K562 (cell line): ENCODE measurements around the gene SLC25A17. TPM values are rescaled to one million over a fixed set of nuclear protein-coding genes. Genes with fewer than 3 reads are reported as not detected.

Source experiments
- ATAC-seq: fragments of 200-7000 bp; cut with Tn5 transposase; 3 replicates; pipeline ENCODE4 v1.9.1; 2020; ENCODE audit warnings: moderate library complexity
- BruUV-seq: library from RNA; stranded (reverse); fragments of 400-500 nt; replicated peaks from 2 replicates; lab custom pipeline; 2021; lab: Mats Ljungman, UMichigan
- CTCF ChIA-PET: fragments of 300-600 bp; formaldehyde crosslinking; extraction: SDS; loops from one replicate; lab custom pipeline; 2021; ENCODE audit warnings: low intra/inter-chr PET ratio; lab: Yijun Ruan, JAX
- POLR2A ChIA-PET: fragments of 300-600, 350-650 bp; sonication (Branson Sonifier 250); formaldehyde crosslinking; extraction: SDS; loops from one replicate; lab custom pipeline; 2021; ENCODE audit warnings: antibody characterized with exemption, inconsistent platforms; lab: Yijun Ruan, JAX
- DNase-seq, 4 experiments: peaks; one replicate each; pipeline versions ENCODE4 v3.0.0 to v3.0.0-alpha.2; 2011 to 2018; ENCODE audit warnings: low spot score in 3 of 4, mixed read lengths in 3 of 4; ENCODE audit errors: extremely low read depth in 1 of 4
- FAIRE-seq: peaks from 2 replicates; lab custom pipeline; 2011; peaks lifted over from hg19 to GRCh38; lab: Jason Lieb, UNC
- H2AFZ ChIP-seq: 2 replicates; pipeline ENCODE4 v1.6.0; 2011; ENCODE audit warnings: low read depth, low read length, control low read depth, inconsistent platforms
- H3K27ac ChIP-seq: fragments of 200-600 bp; 3 replicates; pipeline ENCODE4 v1.8.0; 2011; ENCODE audit warnings: low read depth, mild to moderate bottlenecking, control low read depth, inconsistent platforms, low read length, moderate library complexity, mixed read lengths; ENCODE audit errors: extremely low read depth
- H3K27me3 ChIP-seq, 2 experiments: fragments of 300-600 bp in 1 of 2; 2 replicates in 1 of 2; 3 replicates in 1 of 2; pipeline versions ENCODE4 v1.6.0 to v1.8.0; 2011; ENCODE audit warnings: inconsistent platforms in 2 of 2, low read length in 2 of 2, mild to moderate bottlenecking in 1 of 2, mixed read lengths in 1 of 2, moderate library complexity in 1 of 2; ENCODE audit not compliant: control insufficient read depth in 2 of 2, insufficient read depth in 2 of 2
- H3K36me3 ChIP-seq: fragments of 300-600 bp; 3 replicates; pipeline ENCODE4 v1.8.0; 2011; ENCODE audit warnings: mild to moderate bottlenecking, low read length, inconsistent platforms; ENCODE audit not compliant: control insufficient read depth, insufficient read depth
- H3K4me1 ChIP-seq, 2 experiments: fragments of 200-600 bp in 1 of 2; replicated peaks in 1 of 2; 2 replicates in 1 of 2; 3 replicates in 1 of 2; pipeline versions ENCODE4 v1.5.1 to v1.8.0; 2011; ENCODE audit warnings: inconsistent platforms in 2 of 2, low read length in 2 of 2, mild to moderate bottlenecking in 1 of 2, mixed read lengths in 1 of 2, moderate library complexity in 1 of 2; ENCODE audit not compliant: control insufficient read depth in 2 of 2, insufficient read depth in 2 of 2
- H3K4me2 ChIP-seq: 2 replicates; pipeline ENCODE4 v1.6.1; 2011; ENCODE audit warnings: low read length, control low read depth, inconsistent platforms, mixed read lengths; ENCODE audit not compliant: insufficient read depth
- H3K4me3 ChIP-seq: fragments of 200-600 bp; sonication (generic), shearing (Covaris generic); 2 replicates; pipeline ENCODE4 v1.5.1; 2016; ENCODE audit warnings: control low read depth, inconsistent platforms
- H3K79me2 ChIP-seq: fragments of 200-600 bp; 3 replicates; pipeline ENCODE4 v1.8.0; 2011; ENCODE audit warnings: low read length, inconsistent platforms; ENCODE audit not compliant: control insufficient read depth, insufficient read depth
- H3K9ac ChIP-seq, 2 experiments: 2 replicates each; pipeline versions ENCODE4 v1.6.0 to v1.6.1; 2011; ENCODE audit warnings: low read depth in 2 of 2, low read length in 2 of 2, control low read depth in 1 of 2, inconsistent platforms in 1 of 2, mild to moderate bottlenecking in 1 of 2, mixed read lengths in 1 of 2; ENCODE audit not compliant: insufficient read depth in 1 of 2
- H3K9me1 ChIP-seq: one replicate; pipeline ENCODE4 v1.6.0; 2011; ENCODE audit warnings: inconsistent platforms, mild to moderate bottlenecking, low read length, moderate library complexity; ENCODE audit not compliant: control insufficient read depth, insufficient read depth
- H3K9me3 ChIP-seq: replicated peaks from 2 replicates; pipeline ENCODE4 v1.5.1; 2011; ENCODE audit warnings: low read depth, low read length, inconsistent platforms; ENCODE audit not compliant: control insufficient read depth, insufficient read depth
- H4K20me1 ChIP-seq: replicated peaks from 2 replicates; pipeline ENCODE4 v1.6.1; 2011; ENCODE audit warnings: low read length, inconsistent platforms, mixed read lengths; ENCODE audit not compliant: control insufficient read depth, insufficient read depth
- CREBBP ChIP-seq: IDR thresholded peaks from one replicate; pipeline ENCODE4 v1.6.1; 2012; ENCODE audit warnings: low read depth, mild to moderate bottlenecking, control low read depth, inconsistent platforms, low read length
- E2F5 ChIP-seq: sonication (generic); formaldehyde crosslinking; IDR thresholded peaks from 2 replicates; pipeline ENCODE4 v1.8.0; 2022; ENCODE audit warnings: mild to moderate bottlenecking, missing genetic modification reagents
- EGR1 ChIP-seq: fragments of 450-650 bp; conservative IDR thresholded peaks from 2 replicates; pipeline ENCODE4 v1.6.1; 2017; ENCODE audit warnings: mild to moderate bottlenecking
- ESRRA ChIP-seq: fragments of 450-650 bp; IDR thresholded peaks from 2 replicates; pipeline ENCODE4 v1.6.1; 2014; ENCODE audit warnings: low read depth, mild to moderate bottlenecking, moderate library complexity, borderline replicate concordance
- GATA2 ChIP-seq: sonication (generic); formaldehyde crosslinking; IDR thresholded peaks from 2 replicates; pipeline ENCODE4 v1.4.0; 2020; ENCODE audit warnings: mild to moderate bottlenecking, missing genetic modification reagents
- LCOR ChIP-seq: sonication (generic); formaldehyde crosslinking; IDR thresholded peaks from 2 replicates; pipeline ENCODE4 v1.8.0; 2022; ENCODE audit warnings: mild to moderate bottlenecking, missing genetic modification reagents
- RAD51 ChIP-seq: fragments of 450-650 bp; IDR thresholded peaks from 2 replicates; pipeline ENCODE4 v1.7.1; 2016; ENCODE audit warnings: low read depth, mild to moderate bottlenecking, borderline replicate concordance
- ZC3H4 ChIP-seq: sonication (generic); formaldehyde crosslinking; IDR thresholded peaks from 2 replicates; pipeline ENCODE4 v1.9.0; 2021; ENCODE audit warnings: missing genetic modification reagents, borderline replicate concordance
- ZNF263 ChIP-seq: sonication (generic); formaldehyde crosslinking; IDR thresholded peaks from 2 replicates; pipeline ENCODE4 v1.8.0; 2022; ENCODE audit warnings: mild to moderate bottlenecking, missing genetic modification reagents, borderline replicate concordance
- ZNF717 ChIP-seq: fragments of 250-450 bp; sonication (Bioruptor Pico); IDR thresholded peaks from 2 replicates; pipeline ENCODE4 v1.5.0; 2021
- ZNF780A ChIP-seq: fragments of 250-450 bp; sonication (Bioruptor Pico); IDR thresholded peaks from 2 replicates; pipeline ENCODE4 v1.5.0; 2021; ENCODE audit warnings: mild to moderate bottlenecking
- ZNF830 ChIP-seq: fragments of 250-450 bp; sonication (Bioruptor Pico); IDR thresholded peaks from 2 replicates; pipeline ENCODE4 v1.5.0; 2021; ENCODE audit warnings: mild to moderate bottlenecking
- ZSCAN32 ChIP-seq: fragments of 450-650 bp; formaldehyde crosslinking; IDR thresholded peaks from 2 replicates; pipeline ENCODE4 v1.4.0; 2020; ENCODE audit warnings: mild to moderate bottlenecking, moderate library complexity
- WGBS: fragments of 100-300 bp; shearing (Covaris generic); methylation state at CpG from one replicate; pipeline ENCODE4 v1.1.6; 2016; ENCODE audit warnings: low coverage, mixed read lengths; ENCODE audit not compliant: insufficient coverage; ENCODE audit errors: missing lambda C conversion rate; 5-methylcytosine and 5-hydroxymethylcytosine counted together
- in situ Hi-C: fragments of 300-500 bp; cut with MboI; formaldehyde crosslinking; loops from 4 replicates; pipeline ENCODE4 v1.15.0; 2018; ENCODE audit warnings: inconsistent platforms, mixed read lengths
- intact Hi-C: fragments of 100-400 bp; cut with micrococcal nuclease; formaldehyde crosslinking; loops from 2 replicates; pipeline ENCODE4 v1.14.2; 2022
- polyA plus RNA-seq, 8 experiments: library from polyadenylated mRNA; depleted of rRNA in 4 of 8; stranded (reverse) in 5 of 8; unstranded in 3 of 8; fragments of >200 nt; fragmentation: Nextera tagmentation in 2 of 8; fragmentation: Illumina TruSeq in 1 of 8; extraction: Ambion mirVana in 2 of 8; extraction: Trizol in 1 of 8; gene quantifications; 2 replicates each; pipeline versions ENCODE4 v1.2.1 to v1.2.3, GENCODE V29; 2011 to 2014; ENCODE audit warnings: inconsistent platforms in 1 of 8, missing spikeins in 1 of 8
- total RNA-seq, 7 experiments: library from RNA; depleted of rRNA in 6 of 7; stranded (reverse); fragments of >200 nt in 6 of 7; fragmentation: Illumina TruSeq in 2 of 7; extraction: Trizol in 2 of 7; gene quantifications; 2 replicates each; pipeline versions ENCODE4 v1.2.1 to v1.2.3, GENCODE V29; 2011 to 2021; ENCODE audit warnings: low replicate concordance in 1 of 7
- TF ChIP-seq, protein P1 (sequence below): sonication (generic); formaldehyde crosslinking; IDR thresholded peaks from 2 replicates; pipeline ENCODE4 v1.5.0; 2020; ENCODE audit warnings: missing genetic modification reagents

The SLC25A17 gene
- total and polyA plus RNA-seq, 9 of the 15 experiments (the other 6 are each of a cell fraction or from before 2014, with no cell fraction given) = 32.6 to 136 (median 56.2) TPM

DNA sequence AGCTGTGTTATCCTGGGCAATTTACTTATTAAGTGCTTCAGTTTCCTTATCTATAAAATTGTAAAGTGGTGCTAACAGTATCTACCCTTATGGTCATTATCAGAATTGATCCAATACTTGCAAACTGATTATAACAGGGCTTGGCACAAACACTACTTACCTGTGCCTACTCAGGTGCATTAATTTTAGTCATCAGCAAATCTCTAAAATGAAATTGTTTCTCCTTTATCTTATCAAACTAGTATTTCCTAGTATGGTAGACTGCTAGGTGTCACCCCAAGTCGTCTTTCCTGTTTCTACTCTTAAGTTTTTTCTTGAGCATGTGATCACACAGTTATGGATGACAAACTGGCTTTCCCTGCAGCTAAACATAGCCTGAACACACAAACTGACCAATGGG, 4.3 kb upstream of the SLC25A17 start:
- Histone ChIP-seq H4K20me1 (no peaks in the 10 kb centered on the region), H3K27ac (no peak overlapping the region), H3K4me3 (no peak overlapping the region), H3K79me2 (peaks cover 14% of the 10 kb centered on the region), H3K4me2 (no peak overlapping the region), H3K9me1 (no peaks in the 10 kb centered on the region), H2AFZ (no peak overlapping the region), H3K36me3 (peaks cover 34% of the 10 kb centered on the region; the same call in 2 of the 3 replicates), H3K9ac (no peak overlapping the region), H3K4me1 (peaks cover 0 to 8% of the 10 kb centered on the region in 2 experiments; a peak in 2 of 5 replicates), H3K27me3 (no peaks in the 10 kb centered on the region), H3K9me3 (no peaks in the 10 kb centered on the region)
- TF ChIP-seq GATA2 (CRISPR knock-in tag) (no peak), RAD51 (no peak), ZC3H4 (CRISPR knock-in tag) (no peak), ZNF780A (CRISPR knock-in tag) (no peak), ZNF263 (no peak), ZNF717 (CRISPR knock-in tag) (no peak), E2F5 (no peak), ZSCAN32 (CRISPR knock-in tag) (no peak), EGR1 (no peak), CREBBP (no peak), ESRRA (no peak), LCOR (no peak), ZNF830 (no peak)
- TF ChIP-seq, protein P1, sequence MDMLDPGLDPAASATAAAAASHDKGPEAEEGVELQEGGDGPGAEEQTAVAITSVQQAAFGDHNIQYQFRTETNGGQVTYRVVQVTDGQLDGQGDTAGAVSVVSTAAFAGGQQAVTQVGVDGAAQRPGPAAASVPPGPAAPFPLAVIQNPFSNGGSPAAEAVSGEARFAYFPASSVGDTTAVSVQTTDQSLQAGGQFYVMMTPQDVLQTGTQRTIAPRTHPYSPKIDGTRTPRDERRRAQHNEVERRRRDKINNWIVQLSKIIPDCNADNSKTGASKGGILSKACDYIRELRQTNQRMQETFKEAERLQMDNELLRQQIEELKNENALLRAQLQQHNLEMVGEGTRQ = no peak
- 50% methylated on average over 1 of the region's 1 CpG for WGBS
- in situ Hi-C loops = no loop called here
- BruUV-seq = no TSS peak
- POLR2A ChIA-PET = interaction anchor here (0.6 to 0.7 kb wide), 3 partner anchors 102 to 1193 kb away, joined by 3 read pairs; no protein-coding TSS in a partner anchor
- no peak for ATAC-seq
- no peak for DNase-seq
- intact Hi-C loops = no loop called here
- CTCF ChIA-PET = interaction anchor here (0.6 kb wide), 1 partner anchor 13 kb away, joined by 3 read pairs; no protein-coding TSS in a partner anchor
- FAIRE-seq = no peak
